Uterus (tissue), 4 donors: ENCODE data around the gene AXIN1. TPM values are rescaled to one million over a fixed set of nuclear protein-coding genes. Genes with fewer than 3 reads are reported as not detected.
"Not testable (repeated sequence)": the region's sequence is repeated elsewhere in the genome, so short reads cannot be mapped to it uniquely, and the experiment has no call there.

Experiments used
- DNase-seq, 2 donors: peaks; one replicate each; pipeline ENCODE4 v3.0.0-alpha.2; 2019 to 2020
- H3K27ac ChIP-seq, 2 donors: fragments of 200-600 bp; sonication (generic); 1 replicate in 1 of 2; 2 replicates in 1 of 2; pipeline ENCODE4 v1.5.1; 2016 to 2018
- H3K27me3 ChIP-seq, 2 donors: fragments of 200-600 bp; sonication (generic); one replicate each; pipeline ENCODE4 v1.5.1; 2018 to 2019; ENCODE audit warnings: control low read depth in 1 of 2
- H3K36me3 ChIP-seq, 2 donors: fragments of 200-600 bp; sonication (generic); one replicate each; pipeline ENCODE4 v1.5.1; 2019; ENCODE audit warnings: control low read depth in 1 of 2
- H3K4me1 ChIP-seq, 2 donors: fragments of 200-600 bp; sonication (generic); one replicate each; pipeline ENCODE4 v1.5.1; 2018 to 2019; ENCODE audit warnings: control low read depth in 1 of 2
- H3K4me3 ChIP-seq, 2 donors: fragments of 200-600 bp; sonication (generic); 1 replicate in 1 of 2; 2 replicates in 1 of 2; pipeline ENCODE4 v1.5.1; 2018 to 2019; ENCODE audit warnings: mild to moderate bottlenecking in 1 of 2
- H3K9me3 ChIP-seq, 2 donors: fragments of 200-600 bp; sonication (generic); one replicate each; pipeline ENCODE4 v1.5.1; 2019; ENCODE audit warnings: control low read depth in 1 of 2
- CTCF ChIP-seq, 4 experiments: fragments of 200-600 bp in 2 of 4; fragments of 450-650 bp in 2 of 4; sonication (generic) in 2 of 4; IDR thresholded peaks; one replicate each; pipeline ENCODE4 v1.5.1; 2016 to 2019; ENCODE audit warnings: antibody characterized with exemption in 4 of 4, mild to moderate bottlenecking in 2 of 4, moderate library complexity in 1 of 4
- POLR2A ChIP-seq, 2 donors: fragments of 450-650 bp; IDR thresholded peaks; one replicate each; pipeline ENCODE4 v1.6.1; 2016; ENCODE audit warnings: antibody characterized with exemption in 2 of 2, mild to moderate bottlenecking in 1 of 2, moderate library complexity in 1 of 2
- intact Hi-C: fragments of 100-400 bp; cut with DNase I; formaldehyde crosslinking; loops from one replicate; pipeline ENCODE4 v1.15.1; 2023; ENCODE audit warnings: low total_unique reads
- total RNA-seq, 4 donors: library from RNA; depleted of rRNA in 3 of 4; stranded (reverse); fragments of >200 nt in 3 of 4; gene quantifications; one replicate each; pipeline versions ENCODE4 v1.1.0 to v1.2.4, GENCODE V29; 2014 to 2023
- donor health status: DM: yes; HTN: yes; CAD: no.

The AXIN1 gene
- total RNA-seq, 4 donors from 2014 or later: 6.2 to 23.6 (median 19.9) TPM

- DNase-seq: no peak
- Histone ChIP-seq H3K4me3 (no peak overlapping the region), H3K9me3 (no peaks in the 10 kb centered on the region), H3K27ac (no peak overlapping the region), H3K36me3 (no peaks in the 10 kb centered on the region), H3K4me1 (no peaks in the 10 kb centered on the region), H3K27me3 (no peaks in the 10 kb centered on the region)
- intact Hi-C loops: no loop called here
- TF ChIP-seq CTCF (IDR thresholded peaks at IDR 0.05): no peak
Observed at GRCh38 chr16:337975-338575, 14.4 kb downstream of the AXIN1 start.

- Histone ChIP-seq H3K4me3 (no peak overlapping the region), H3K36me3 (no peaks in the 10 kb centered on the region), H3K27me3 (no peaks in the 10 kb centered on the region), H3K9me3 (no peaks in the 10 kb centered on the region), H3K27ac (no peak overlapping the region), H3K4me1 (no peaks in the 10 kb centered on the region)
- intact Hi-C loops: no loop called here
- TF ChIP-seq POLR2A (IDR thresholded peaks at IDR 0.05): no peak
- no peak for TF ChIP-seq CTCF (IDR thresholded peaks at IDR 0.05)
- no peak for DNase-seq
Observed at GRCh38 chr16:337437-337836, 15.1 kb downstream of the AXIN1 start.

GRCh38 chr16:336269-336668 is 16.3 kb downstream of the AXIN1 start:
- no peak overlapping the region for H3K4me3 ChIP-seq
- H3K4me1 ChIP-seq: no peaks in the 10 kb centered on the region
- no peaks in the 10 kb centered on the region for H3K9me3 ChIP-seq
- TF ChIP-seq POLR2A (IDR thresholded peaks at IDR 0.05) (no peak), CTCF (IDR thresholded peaks at IDR 0.05) (no peak)
- no peak for DNase-seq
- no peaks in the 10 kb centered on the region for H3K36me3 ChIP-seq
- no peak overlapping the region for H3K27ac ChIP-seq
- intact Hi-C loops: no loop called here
- no peaks in the 10 kb centered on the region for H3K27me3 ChIP-seq

GRCh38 chr16:334861-335632 is 17.5 kb downstream of the AXIN1 start:
- intact Hi-C loops, H3K27ac ChIP-seq, H3K27me3 ChIP-seq, H3K4me1 ChIP-seq, H3K36me3 ChIP-seq, DNase-seq, H3K9me3 ChIP-seq, H3K4me3 ChIP-seq: not testable (repeated sequence)

- H3K4me1 ChIP-seq, H3K27me3 ChIP-seq, intact Hi-C loops, H3K36me3 ChIP-seq, H3K9me3 ChIP-seq, H3K27ac ChIP-seq, H3K4me3 ChIP-seq, DNase-seq: not testable (repeated sequence)
Observed at GRCh38 chr16:334164-334832, 18.2 kb downstream of the AXIN1 start.

- no peaks in the 10 kb centered on the region for H3K27me3 ChIP-seq
Observed at GRCh38 chr16:333406-334094, 19.0 kb downstream of the AXIN1 start.

GRCh38 chr16:331181-331814 is 21.2 kb downstream of the AXIN1 start:
- H3K4me3 ChIP-seq, DNase-seq, H3K27ac ChIP-seq, H3K27me3 ChIP-seq, H3K4me1 ChIP-seq, H3K36me3 ChIP-seq, intact Hi-C loops, H3K9me3 ChIP-seq: not testable (repeated sequence)

More at GRCh38 chr16:333406-334094, 19.0 kb downstream of the AXIN1 start:
- intact Hi-C loops: no loop called here
- DNase-seq: no peak
- Histone ChIP-seq H3K4me1 (no peaks in the 10 kb centered on the region), H3K4me3 (no peak overlapping the region), H3K9me3 (no peaks in the 10 kb centered on the region), H3K36me3 (no peaks in the 10 kb centered on the region), H3K27ac (no peak overlapping the region)
- TF ChIP-seq CTCF (IDR thresholded peaks at IDR 0.05): no peak
- TF ChIP-seq POLR2A (IDR thresholded peaks at IDR 0.05): no peak
